Prostate gland (tissue), 2 donors: ENCODE measurements around the gene CABP5. TPM values are rescaled to one million over a fixed set of nuclear protein-coding genes. Genes with fewer than 3 reads are reported as not detected.

ENCODE experiments used
- DNase-seq: peaks from one replicate; pipeline ENCODE4 v3.0.0-alpha.2; 2019; ENCODE audit warnings: low spot score
- H3K27ac ChIP-seq, 2 donors: fragments of 200-600 bp; sonication (generic); 2 replicates each; pipeline ENCODE4 v1.5.1; 2017 to 2019
- H3K27me3 ChIP-seq: fragments of 200-600 bp; sonication (generic); replicated peaks from 2 replicates; pipeline ENCODE4 v1.5.1; 2019; ENCODE audit not compliant: insufficient read depth
- H3K36me3 ChIP-seq, 2 donors: fragments of 200-600 bp; sonication (generic); 1 replicate in 1 of 2; 2 replicates in 1 of 2; pipeline versions ENCODE4 v1.5.1 to v1.8.1; 2017 to 2019
- H3K4me1 ChIP-seq: fragments of 200-600 bp; sonication (generic); replicated peaks from 2 replicates; pipeline ENCODE4 v1.5.1; 2019
- H3K4me3 ChIP-seq, 2 donors: fragments of 200-600 bp; sonication (generic); 2 replicates each; pipeline ENCODE4 v1.5.1; 2017 to 2019
- H3K9me3 ChIP-seq: fragments of 200-600 bp; sonication (generic); 2 replicates; pipeline ENCODE4 v1.5.1; 2017
- CTCF ChIP-seq, 4 experiments: fragments of 200-600 bp in 2 of 4; fragments of 450-650 bp in 2 of 4; sonication (generic) in 2 of 4; IDR thresholded peaks; 1 replicate in 3 of 4; 2 replicates in 1 of 4; pipeline ENCODE4 v1.5.1; 2016 to 2019; ENCODE audit warnings: antibody characterized with exemption in 4 of 4, mild to moderate bottlenecking in 2 of 4, moderate library complexity in 2 of 4
- POLR2A ChIP-seq: fragments of 450-650 bp; IDR thresholded peaks from one replicate; pipeline ENCODE4 v1.6.1; 2016; ENCODE audit warnings: antibody characterized with exemption, mild to moderate bottlenecking
- POLR2AphosphoS5 ChIP-seq: sonication (generic); formaldehyde crosslinking; IDR thresholded peaks from one replicate; pipeline ENCODE4 v1.6.1; 2017; ENCODE audit warnings: antibody characterized with exemption
- WGBS: methylation state at CpG from one replicate; pipeline ENCODE4 v1.1.5; 2018; 5-methylcytosine and 5-hydroxymethylcytosine counted together
- intact Hi-C: fragments of 100-400 bp; cut with DNase I; formaldehyde crosslinking; loops from one replicate; pipeline ENCODE4 v1.14.2; 2022
- total RNA-seq, 2 donors: library from RNA; depleted of rRNA; stranded (reverse); fragments of >200 nt; gene quantifications; one replicate each; pipeline ENCODE4 v1.1.0, GENCODE V29; 2016

The CABP5 gene
- total RNA-seq, 2 donors from 2014 or later = not detected

- 73% methylated on average over 7 of the region's 7 CpGs for WGBS
- Histone ChIP-seq H3K9me3 (no peaks in the 10 kb centered on the region), H3K36me3 (no peaks in the 10 kb centered on the region), H3K27me3 (peaks cover 2% of the 10 kb centered on the region), H3K27ac (no peak overlapping the region), H3K4me3 (no peak overlapping the region), H3K4me1 (no peaks in the 10 kb centered on the region)
- intact Hi-C loops = no loop called here
- DNase-seq = no peak
- TF ChIP-seq POLR2A (no peak), CTCF (IDR thresholded peaks at IDR 0.05) (no peak), POLR2AphosphoS5 (no peak)
Measured at GRCh38 chr19:48029431-48029830, 14.4 kb downstream of the CABP5 start.

DNA sequence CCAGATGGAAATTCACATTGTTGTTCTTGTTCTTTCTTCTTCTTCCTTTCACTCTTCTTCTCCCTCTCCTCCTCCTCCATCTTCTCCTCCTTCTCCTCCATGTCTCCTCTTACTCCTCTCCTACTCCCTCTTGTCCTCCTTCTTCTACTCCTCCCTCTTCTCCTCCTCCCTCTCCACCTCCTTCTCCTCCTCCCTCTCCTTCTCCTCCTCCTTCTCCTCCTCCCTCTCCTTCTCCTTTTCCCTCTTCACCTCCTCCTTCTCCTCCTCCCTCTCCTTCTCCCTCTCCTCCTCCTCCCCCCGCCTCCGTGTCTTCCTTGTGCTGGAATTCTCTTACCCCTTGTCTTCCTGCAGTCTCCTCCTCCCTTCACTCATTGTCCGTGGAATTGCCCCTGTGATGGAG lies 18.4 kb downstream of the CABP5 start:
- TF ChIP-seq POLR2AphosphoS5 = no peak
- no peak for TF ChIP-seq POLR2A
- TF ChIP-seq CTCF (IDR thresholded peaks at IDR 0.05) = no peak
- intact Hi-C loops = no loop called here
- 47% methylated on average over 3 of the region's 3 CpGs for WGBS

GRCh38 chr19:48023518-48023917 lies 20.4 kb downstream of the CABP5 start:
- Histone ChIP-seq H3K36me3 (no peaks in the 10 kb centered on the region), H3K4me1 (no peaks in the 10 kb centered on the region), H3K27me3 (peaks cover 1% of the 10 kb centered on the region), H3K4me3 (no peak overlapping the region), H3K27ac (no peak overlapping the region), H3K9me3 (no peaks in the 10 kb centered on the region)
- TF ChIP-seq CTCF (IDR thresholded peaks at IDR 0.05) (no peak), POLR2A (no peak), POLR2AphosphoS5 (no peak)
- 94% methylated on average over 3 of the region's 3 CpGs for WGBS
- intact Hi-C loops = no loop called here
- no peak for DNase-seq

More for the DNA sequence above, 18.4 kb downstream of the CABP5 start:
- Histone ChIP-seq H3K4me3 (no peak overlapping the region), H3K9me3 (no peaks in the 10 kb centered on the region), H3K27me3 (peaks cover 2% of the 10 kb centered on the region), H3K27ac (no peak overlapping the region), H3K36me3 (no peaks in the 10 kb centered on the region), H3K4me1 (no peaks in the 10 kb centered on the region)
- DNase-seq = no peak

DNA sequence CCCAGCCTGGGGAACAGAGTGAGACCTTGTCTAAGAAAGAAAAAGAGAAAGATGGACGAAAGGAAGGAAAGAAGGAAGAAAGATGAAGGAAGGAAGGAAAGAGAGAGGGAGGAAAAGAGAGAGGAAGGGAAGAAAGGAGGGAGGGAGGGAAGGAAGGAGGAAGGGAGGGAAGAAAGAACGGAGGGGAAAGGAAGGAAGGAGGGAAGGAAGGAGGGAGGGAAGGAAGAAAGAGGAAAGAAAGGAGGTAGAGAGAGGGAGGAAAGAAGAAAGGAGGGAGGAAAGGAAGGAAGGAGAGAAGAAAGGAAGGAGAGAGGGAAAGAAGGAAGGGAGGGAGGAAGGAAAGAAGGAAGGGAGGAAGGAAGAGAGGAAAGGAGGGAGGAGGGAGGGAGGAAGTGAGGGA lies 20.9 kb downstream of the CABP5 start:
- no peaks in the 10 kb centered on the region for H3K4me1 ChIP-seq
- WGBS = 76% methylated on average over 2 of the region's 2 CpGs
- peaks cover 1% of the 10 kb centered on the region for H3K27me3 ChIP-seq
- H3K27ac ChIP-seq = no peak overlapping the region
- no peaks in the 10 kb centered on the region for H3K36me3 ChIP-seq
- H3K4me3 ChIP-seq = no peak overlapping the region
- H3K9me3 ChIP-seq = no peaks in the 10 kb centered on the region
- TF ChIP-seq POLR2A (no peak), POLR2AphosphoS5 (no peak)
- intact Hi-C loops = no loop called here
- no peak for DNase-seq

- H3K4me3 ChIP-seq = no peak overlapping the region
- peaks cover 1% of the 10 kb centered on the region for H3K27me3 ChIP-seq
- no peaks in the 10 kb centered on the region for H3K36me3 ChIP-seq
- no peak overlapping the region for H3K27ac ChIP-seq
- WGBS = 87% methylated on average over 3 of the region's 3 CpGs
- DNase-seq = no peak
- no peaks in the 10 kb centered on the region for H3K9me3 ChIP-seq
- intact Hi-C loops = no loop called here
- no peak for TF ChIP-seq POLR2A
- no peak for TF ChIP-seq POLR2AphosphoS5
- no peak for TF ChIP-seq CTCF (IDR thresholded peaks at IDR 0.05)
- no peaks in the 10 kb centered on the region for H3K4me1 ChIP-seq
Measured at GRCh38 chr19:48020686-48021085, 23.2 kb downstream of the CABP5 start.
